HUES48 (cell line): ENCODE data around the gene TXNDC11.

Source experiments
- H3K27ac ChIP-seq: one replicate; pipeline ENCODE4 v1.7.0; 2013; ENCODE audit warnings: low read depth, low read length, inconsistent platforms
- H3K27me3 ChIP-seq: 2 replicates; pipeline ENCODE4 v1.6.1; 2013; ENCODE audit warnings: mild to moderate bottlenecking, low read length; ENCODE audit not compliant: control insufficient read depth, insufficient read depth
- H3K36me3 ChIP-seq: 2 replicates; pipeline ENCODE4 v1.6.1; 2013; ENCODE audit warnings: low read length; ENCODE audit not compliant: control insufficient read depth, insufficient read depth
- H3K4me1 ChIP-seq: 2 replicates; pipeline ENCODE4 v1.6.1; 2013; ENCODE audit warnings: mild to moderate bottlenecking, low read length; ENCODE audit not compliant: control insufficient read depth, insufficient read depth
- H3K4me3 ChIP-seq: 2 replicates; pipeline ENCODE4 v1.5.1; 2013; ENCODE audit warnings: mild to moderate bottlenecking, low read depth, low read length
- H3K9ac ChIP-seq: 2 replicates; pipeline ENCODE4 v1.6.1; 2013; ENCODE audit warnings: mild to moderate bottlenecking, low read depth, low read length, moderate library complexity
- H3K9me3 ChIP-seq: 2 replicates; pipeline ENCODE4 v1.6.1; 2013; ENCODE audit warnings: low read length; ENCODE audit not compliant: control insufficient read depth, insufficient read depth

The TXNDC11 gene

DNA sequence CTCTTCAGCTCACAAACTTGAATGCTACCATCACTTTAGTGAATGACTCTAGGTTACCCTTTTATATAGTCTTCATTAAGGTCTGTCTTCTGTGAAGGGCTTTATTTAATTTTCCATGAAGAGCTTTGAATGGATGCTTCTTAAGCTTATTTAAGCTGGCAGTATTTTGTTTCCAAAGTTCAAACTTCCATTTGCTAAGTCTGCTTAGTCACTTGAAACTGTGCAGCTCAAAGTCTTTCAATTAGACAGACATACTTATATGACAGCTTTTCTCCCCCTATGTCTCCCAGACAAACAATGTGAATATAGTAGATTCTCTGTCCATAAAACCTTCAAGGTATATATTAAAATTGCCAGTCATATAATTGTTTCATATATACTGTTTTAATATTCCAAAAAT lies 23.5 kb downstream of the TXNDC11 start:
- H3K4me1 ChIP-seq = peaks cover 5% of the 10 kb centered on the region; the same call in 1 of the 2 replicates
- no peak overlapping the region for H3K9ac ChIP-seq
- H3K4me3 ChIP-seq = no peak overlapping the region
- peaks cover 36% of the 10 kb centered on the region for H3K36me3 ChIP-seq
- H3K9me3 ChIP-seq = no peaks in the 10 kb centered on the region
- no peaks in the 10 kb centered on the region for H3K27me3 ChIP-seq
- no peak overlapping the region for H3K27ac ChIP-seq

- peaks cover 5% of the 10 kb centered on the region; the same call in 1 of the 2 replicates for H3K4me1 ChIP-seq
- H3K4me3 ChIP-seq = no peak overlapping the region
- no peak overlapping the region for H3K9ac ChIP-seq
- H3K27ac ChIP-seq = no peak overlapping the region
- H3K27me3 ChIP-seq = no peaks in the 10 kb centered on the region
- H3K36me3 ChIP-seq = peaks cover 32% of the 10 kb centered on the region
- no peaks in the 10 kb centered on the region for H3K9me3 ChIP-seq
Observed at GRCh38 chr16:11717811-11718210, 24.8 kb downstream of the TXNDC11 start.

DNA sequence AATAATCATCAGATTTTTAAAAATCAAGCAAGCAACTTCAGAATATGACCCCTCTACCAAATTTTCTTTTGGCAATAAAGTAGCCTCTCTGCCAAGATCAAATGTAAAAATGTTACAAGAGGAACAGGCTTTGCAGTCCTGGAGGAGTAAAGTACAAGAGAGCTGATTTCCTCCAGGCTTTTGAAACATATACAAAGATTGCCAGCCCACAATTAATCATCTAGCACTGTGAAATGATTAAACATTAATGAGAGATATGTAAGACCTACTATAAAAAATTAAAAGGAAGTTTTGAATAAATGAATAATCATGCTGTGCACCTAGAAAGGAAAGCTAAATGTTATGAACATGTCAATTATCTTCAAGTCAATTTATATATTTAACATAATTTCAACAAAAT lies 26.3 kb downstream of the TXNDC11 start:
- H3K4me3 ChIP-seq = no peak overlapping the region
- H3K36me3 ChIP-seq = peaks cover 26% of the 10 kb centered on the region
- H3K27me3 ChIP-seq = no peaks in the 10 kb centered on the region
- H3K9ac ChIP-seq = no peak overlapping the region
- H3K27ac ChIP-seq = no peak overlapping the region
- peaks cover 5% of the 10 kb centered on the region; the same call in 1 of the 2 replicates for H3K4me1 ChIP-seq
- no peaks in the 10 kb centered on the region for H3K9me3 ChIP-seq

DNA sequence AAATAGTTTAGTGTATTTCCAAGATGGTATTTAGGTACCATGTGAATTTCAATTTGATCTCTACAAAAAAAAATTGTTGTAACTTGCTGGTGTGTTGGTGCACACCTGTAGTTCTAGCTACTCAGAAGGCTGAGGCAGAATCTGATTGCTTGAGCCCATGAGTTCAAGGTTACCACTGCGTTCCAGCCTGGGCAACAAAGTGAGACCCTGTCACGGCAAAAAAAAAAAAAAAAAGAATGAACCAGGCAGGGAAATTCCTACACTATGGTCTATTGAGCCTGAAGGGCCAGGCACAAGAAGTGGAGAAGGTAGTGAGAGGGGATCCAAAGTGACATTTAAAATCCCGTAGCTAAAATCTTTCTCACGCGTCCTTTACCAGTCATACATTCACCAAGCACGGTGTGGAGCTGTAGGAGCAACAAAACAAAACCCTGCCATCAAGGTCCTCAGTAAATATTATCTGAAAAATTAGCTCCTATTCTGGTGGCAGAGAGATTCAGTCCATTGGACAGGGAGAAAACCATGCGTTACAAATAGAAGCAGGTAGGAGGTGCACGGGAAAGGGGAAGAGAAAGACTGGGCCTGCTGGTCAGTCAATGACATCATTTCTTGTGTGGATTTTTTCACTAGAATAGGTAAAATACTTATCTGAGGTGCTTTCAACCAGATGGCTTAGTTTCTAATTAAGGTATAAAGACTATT lies 27.3 kb downstream of the TXNDC11 start:
- Histone ChIP-seq H3K27ac (no peak overlapping the region), H3K9ac (no peak overlapping the region)

DNA sequence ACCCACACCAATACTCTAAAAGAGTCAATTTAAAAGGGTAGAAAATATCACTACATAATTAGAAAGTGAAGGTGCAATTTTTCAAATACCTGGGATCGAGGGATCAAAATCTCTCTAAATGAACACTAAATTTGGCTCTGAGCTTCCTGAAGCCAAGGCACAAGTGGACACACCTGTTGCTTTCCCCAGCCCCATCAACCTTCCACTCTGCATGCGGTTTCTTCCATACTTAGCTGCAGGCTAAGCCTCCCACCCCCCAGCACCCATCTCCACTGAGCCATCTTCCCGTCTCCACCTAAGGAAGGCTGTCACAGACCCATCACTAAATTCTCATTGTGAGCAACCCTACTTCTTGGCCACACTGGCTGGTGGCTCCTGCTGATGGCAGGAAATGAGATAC lies 30.5 kb downstream of the TXNDC11 start:
- no peak overlapping the region for H3K27ac ChIP-seq
- H3K27me3 ChIP-seq = no peaks in the 10 kb centered on the region
- H3K36me3 ChIP-seq = peaks cover 19% of the 10 kb centered on the region

More for the DNA sequence above, 27.3 kb downstream of the TXNDC11 start:
- Histone ChIP-seq H3K9me3 (no peaks in the 10 kb centered on the region), H3K36me3 (peaks cover 19% of the 10 kb centered on the region), H3K4me3 (no peak overlapping the region), H3K4me1 (peaks cover 5% of the 10 kb centered on the region; the same call in 1 of the 2 replicates), H3K27me3 (no peaks in the 10 kb centered on the region)

DNA sequence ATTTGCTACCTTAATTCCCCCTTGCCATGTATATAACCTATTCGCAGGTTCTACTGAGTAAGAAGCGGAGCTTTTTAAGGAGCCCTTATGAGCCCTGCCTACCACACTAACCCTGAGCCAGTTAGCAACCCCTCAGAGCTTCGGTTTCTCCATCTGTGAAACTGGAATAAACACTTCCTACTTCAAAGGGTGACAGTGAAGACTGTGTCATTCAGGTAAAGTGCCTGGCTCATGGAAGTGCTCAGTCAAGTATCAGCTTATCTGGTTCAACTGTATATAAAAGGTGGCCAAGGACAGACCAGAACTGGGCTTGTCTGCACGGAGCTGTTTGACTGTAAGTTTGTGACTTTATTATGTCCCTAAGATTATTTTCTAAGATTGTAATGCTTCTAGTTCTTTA lies 31.0 kb downstream of the TXNDC11 start:
- Histone ChIP-seq H3K9ac (no peak overlapping the region), H3K9me3 (no peaks in the 10 kb centered on the region), H3K27me3 (no peaks in the 10 kb centered on the region), H3K4me1 (no peaks in the 10 kb centered on the region), H3K4me3 (no peak overlapping the region), H3K27ac (no peak overlapping the region), H3K36me3 (peaks cover 19% of the 10 kb centered on the region)

More for the DNA sequence above, 30.5 kb downstream of the TXNDC11 start:
- H3K9ac ChIP-seq = no peak overlapping the region
- H3K4me1 ChIP-seq = no peaks in the 10 kb centered on the region
- H3K9me3 ChIP-seq = no peaks in the 10 kb centered on the region
- no peak overlapping the region for H3K4me3 ChIP-seq

- Histone ChIP-seq H3K4me1 (no peaks in the 10 kb centered on the region), H3K4me3 (no peak overlapping the region), H3K27me3 (no peaks in the 10 kb centered on the region), H3K36me3 (peaks cover 11% of the 10 kb centered on the region), H3K27ac (no peak overlapping the region), H3K9me3 (no peaks in the 10 kb centered on the region), H3K9ac (no peak overlapping the region)
Observed at GRCh38 chr16:11708421-11708820, 34.2 kb downstream of the TXNDC11 start.

- Histone ChIP-seq H3K36me3 (peaks cover 15% of the 10 kb centered on the region), H3K27me3 (no peaks in the 10 kb centered on the region), H3K9ac (no peak overlapping the region), H3K27ac (no peak overlapping the region), H3K4me3 (no peak overlapping the region), H3K4me1 (no peaks in the 10 kb centered on the region), H3K9me3 (no peaks in the 10 kb centered on the region)
Observed at GRCh38 chr16:11707679-11708197, 34.9 kb downstream of the TXNDC11 start.

DNA sequence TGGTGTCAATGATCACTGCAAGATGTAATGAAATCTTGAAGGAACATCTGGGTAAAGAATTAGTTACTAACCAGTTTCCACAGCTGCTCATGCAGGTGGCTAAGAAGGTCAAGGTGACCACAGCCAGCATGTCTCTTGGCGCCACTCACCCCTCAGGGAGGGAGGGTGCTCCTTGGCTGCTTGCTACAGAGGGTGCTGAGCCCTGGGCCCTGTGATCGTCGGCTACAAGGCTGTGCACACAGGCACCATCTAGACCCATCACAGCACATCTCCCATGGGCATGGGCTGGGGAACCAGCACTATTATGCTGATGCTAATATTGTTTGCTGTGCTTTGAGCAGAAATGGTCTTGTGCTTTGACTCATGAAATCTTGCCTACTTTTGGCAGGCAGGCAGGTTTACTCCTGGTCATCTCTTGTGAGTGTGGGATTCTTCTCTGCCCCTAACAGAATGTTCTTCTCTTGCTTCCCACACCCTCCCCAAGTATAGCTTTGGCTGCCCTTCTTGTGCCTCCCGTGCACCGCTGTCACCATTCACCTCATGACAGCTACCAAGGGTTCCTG lies 36.4 kb downstream of the TXNDC11 start:
- H3K9me3 ChIP-seq = no peaks in the 10 kb centered on the region
- H3K27me3 ChIP-seq = no peaks in the 10 kb centered on the region
- no peaks in the 10 kb centered on the region for H3K4me1 ChIP-seq
- peaks cover 17% of the 10 kb centered on the region for H3K36me3 ChIP-seq
- H3K27ac ChIP-seq = no peak overlapping the region
- H3K4me3 ChIP-seq = no peak overlapping the region
- H3K9ac ChIP-seq = no peak overlapping the region

DNA sequence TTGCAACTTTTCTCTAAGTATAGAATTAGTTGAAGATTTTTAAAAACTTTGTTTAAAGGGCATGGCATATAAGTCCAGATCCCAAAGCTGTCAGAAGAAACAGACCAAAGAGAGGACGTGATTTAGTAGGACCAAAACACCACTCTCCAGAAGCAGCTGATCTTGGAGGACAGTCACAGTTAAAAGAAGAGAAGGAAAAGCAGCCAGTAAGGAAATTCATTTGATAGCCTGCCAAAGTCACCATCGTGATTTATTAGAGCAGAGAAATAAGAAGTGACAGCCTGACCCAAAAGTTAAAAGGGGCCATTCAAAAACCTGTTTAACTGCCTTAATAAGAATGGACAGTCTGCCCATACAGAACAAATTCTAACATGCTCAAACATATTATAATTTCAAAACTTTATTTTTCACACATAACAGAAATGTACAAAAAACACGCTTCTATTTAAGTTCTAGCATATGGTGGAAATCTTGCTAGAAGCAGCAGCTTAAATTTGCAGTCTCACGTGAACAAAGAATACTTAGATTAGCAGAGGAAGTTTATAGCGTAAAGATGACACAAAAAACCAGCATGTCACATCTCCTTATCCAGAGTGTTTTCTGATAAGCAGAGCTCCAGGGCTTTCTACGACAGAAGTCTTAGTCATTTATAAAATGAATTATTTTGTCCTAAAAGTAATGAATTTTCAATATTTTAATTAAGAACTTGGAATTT lies 37.2 kb downstream of the TXNDC11 start:
- Histone ChIP-seq H3K27me3 (no peaks in the 10 kb centered on the region), H3K9me3 (no peaks in the 10 kb centered on the region), H3K27ac (no peak overlapping the region), H3K9ac (no peak overlapping the region), H3K4me3 (no peak overlapping the region), H3K4me1 (no peaks in the 10 kb centered on the region), H3K36me3 (peaks cover 17% of the 10 kb centered on the region)
